HG03571 (cell line): Measurements from ENCODE around the gene SSTR5.

Experiments
- ATAC-seq: cut with Tn5 transposase; IDR thresholded peaks from one replicate; pipeline ENCODE4 v1.9.1; 2021; ENCODE audit not compliant: unreplicated experiment

Gene SSTR5

GRCh38 chr16:1102921-1103635 lies 30.5 kb downstream of the SSTR5 start:
- ATAC-seq = no peak

GRCh38 chr16:1103636-1103980 lies 31.1 kb downstream of the SSTR5 start:
- no peak for ATAC-seq

GRCh38 chr16:1105888-1106620 lies 33.5 kb downstream of the SSTR5 start:
- ATAC-seq = no peak

GRCh38 chr16:1106659-1107058 lies 34.1 kb downstream of the SSTR5 start:
- no peak for ATAC-seq

GRCh38 chr16:1107141-1107540 lies 34.6 kb downstream of the SSTR5 start:
- ATAC-seq = no peak

GRCh38 chr16:1107731-1108130 lies 35.2 kb downstream of the SSTR5 start:
- ATAC-seq = no peak

GRCh38 chr16:1108299-1109252 lies 36.0 kb downstream of the SSTR5 start:
- ATAC-seq = no peak

GRCh38 chr16:1109648-1110047 lies 37.1 kb downstream of the SSTR5 start:
- ATAC-seq = no peak

GRCh38 chr16:1112506-1113184 lies 40.1 kb downstream of the SSTR5 start:
- ATAC-seq = no peak

GRCh38 chr16:1113489-1113888 lies 40.9 kb downstream of the SSTR5 start:
- ATAC-seq = no peak

- no peak for ATAC-seq
These were observed 41.5 kb downstream of the SSTR5 start for GRCh38 chr16:1113889-1114526.

GRCh38 chr16:1116693-1117077 lies 44.1 kb downstream of the SSTR5 start:
- no peak for ATAC-seq

GRCh38 chr16:1117176-1117900 lies 44.8 kb downstream of the SSTR5 start:
- ATAC-seq = no peak

- ATAC-seq = no peak
These were observed 45.4 kb downstream of the SSTR5 start for GRCh38 chr16:1117926-1118325.

- no peak for ATAC-seq
These were observed 46.6 kb downstream of the SSTR5 start for GRCh38 chr16:1119129-1119528.

GRCh38 chr16:1119766-1120576 lies 47.4 kb downstream of the SSTR5 start:
- no peak for ATAC-seq

- ATAC-seq = no peak
These were observed 48.0 kb downstream of the SSTR5 start for GRCh38 chr16:1120577-1120941.

- no peak for ATAC-seq
These were observed 48.5 kb downstream of the SSTR5 start for GRCh38 chr16:1121009-1121408.
